HG03457 (cell line): ENCODE results near the gene SORCS2.

Experiments used
- ATAC-seq: cut with Tn5 transposase; IDR thresholded peaks from one replicate; pipeline ENCODE4 v1.9.1; 2021; ENCODE audit warnings: moderate number of reproducible peaks; ENCODE audit not compliant: unreplicated experiment

The SORCS2 gene

GRCh38 chr4:7185487-7186030, 6.8 kb upstream of the SORCS2 start:
- ATAC-seq: no peak

DNA sequence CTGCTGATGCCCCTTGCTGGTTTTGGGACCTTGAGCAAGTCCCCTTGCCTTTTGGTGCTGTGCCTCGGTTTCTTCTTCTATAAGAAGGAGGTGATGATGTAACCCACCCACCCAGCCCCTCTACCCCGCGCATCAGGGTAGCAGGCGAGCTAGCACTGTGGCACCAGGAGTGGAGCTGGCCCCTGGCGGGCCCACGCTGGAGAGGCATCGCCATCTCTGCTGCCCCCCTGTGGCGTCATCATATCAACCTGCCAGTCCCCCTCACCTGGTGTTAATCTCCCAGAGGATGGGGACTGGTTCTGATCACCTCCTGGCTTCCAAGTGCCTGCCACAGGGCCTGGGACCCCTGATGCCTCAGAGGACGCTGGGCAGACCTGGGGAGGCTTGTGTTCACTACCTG, 6.3 kb upstream of the SORCS2 start:
- ATAC-seq: no peak

GRCh38 chr4:7186516-7187167, 5.7 kb upstream of the SORCS2 start:
- no peak for ATAC-seq

GRCh38 chr4:7187168-7187535, 5.2 kb upstream of the SORCS2 start:
- ATAC-seq: no peak

GRCh38 chr4:7187691-7188090, 4.6 kb upstream of the SORCS2 start:
- no peak for ATAC-seq

DNA sequence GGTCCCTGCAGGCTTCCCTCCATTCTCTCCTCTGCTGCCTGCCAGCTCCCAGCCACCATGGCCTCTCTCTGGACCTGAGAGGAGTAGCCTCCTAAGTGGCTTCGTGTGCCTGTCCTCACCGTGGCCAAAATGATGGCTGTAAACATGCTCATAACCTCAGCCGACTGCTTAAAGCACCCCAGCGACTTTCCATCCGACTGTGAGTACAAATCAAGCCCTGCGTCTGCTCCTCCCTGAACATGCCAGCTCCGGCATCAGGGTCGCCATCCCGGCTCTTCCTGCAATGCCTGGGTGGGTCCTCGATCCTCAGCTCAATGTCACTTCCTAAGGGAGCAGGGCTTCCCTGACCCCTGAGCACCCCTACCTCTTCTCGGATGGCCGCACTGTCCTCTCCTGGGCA, 3.3 kb upstream of the SORCS2 start:
- ATAC-seq: no peak

DNA sequence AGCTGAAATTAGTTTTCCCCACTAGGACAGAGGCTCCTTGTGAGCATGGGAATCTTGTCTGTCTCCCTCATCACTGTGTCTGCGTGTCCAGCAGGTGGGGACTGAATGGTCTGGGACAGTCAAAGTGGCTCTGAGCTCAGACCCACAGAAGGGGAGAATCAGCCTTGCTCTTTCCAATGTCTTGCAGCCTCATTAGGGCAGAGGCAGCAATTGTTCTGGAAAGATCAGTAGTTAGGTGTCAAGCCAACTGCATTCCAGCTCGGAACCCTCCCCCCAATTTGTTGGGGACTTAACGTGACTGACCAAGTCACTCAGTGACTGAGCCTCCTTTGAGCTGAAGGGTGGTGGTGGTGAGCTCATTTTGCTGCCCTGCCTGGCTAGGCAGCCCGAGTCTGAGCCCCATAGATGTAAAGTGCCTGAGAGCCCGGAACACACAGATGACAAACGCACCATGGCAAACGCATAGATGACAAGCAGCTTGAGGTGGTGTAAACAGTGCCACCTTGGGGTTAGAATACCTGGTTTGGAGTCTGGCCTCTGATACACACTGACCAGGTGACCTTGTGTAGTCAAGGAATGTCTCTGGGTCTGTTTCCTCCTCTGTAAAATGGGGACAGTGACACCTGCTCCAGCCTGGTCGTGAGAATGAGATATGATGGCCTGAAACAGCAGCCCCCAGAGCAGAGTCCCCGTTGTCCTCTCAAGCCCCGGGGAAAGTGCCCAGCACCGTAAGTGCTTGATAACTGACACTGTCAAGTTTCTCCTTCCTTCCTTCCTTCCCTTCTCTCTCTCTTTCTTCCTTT, 2.7 kb upstream of the SORCS2 start:
- ATAC-seq: no peak

GRCh38 chr4:7190278-7190594, 2.1 kb upstream of the SORCS2 start:
- no peak for ATAC-seq

DNA sequence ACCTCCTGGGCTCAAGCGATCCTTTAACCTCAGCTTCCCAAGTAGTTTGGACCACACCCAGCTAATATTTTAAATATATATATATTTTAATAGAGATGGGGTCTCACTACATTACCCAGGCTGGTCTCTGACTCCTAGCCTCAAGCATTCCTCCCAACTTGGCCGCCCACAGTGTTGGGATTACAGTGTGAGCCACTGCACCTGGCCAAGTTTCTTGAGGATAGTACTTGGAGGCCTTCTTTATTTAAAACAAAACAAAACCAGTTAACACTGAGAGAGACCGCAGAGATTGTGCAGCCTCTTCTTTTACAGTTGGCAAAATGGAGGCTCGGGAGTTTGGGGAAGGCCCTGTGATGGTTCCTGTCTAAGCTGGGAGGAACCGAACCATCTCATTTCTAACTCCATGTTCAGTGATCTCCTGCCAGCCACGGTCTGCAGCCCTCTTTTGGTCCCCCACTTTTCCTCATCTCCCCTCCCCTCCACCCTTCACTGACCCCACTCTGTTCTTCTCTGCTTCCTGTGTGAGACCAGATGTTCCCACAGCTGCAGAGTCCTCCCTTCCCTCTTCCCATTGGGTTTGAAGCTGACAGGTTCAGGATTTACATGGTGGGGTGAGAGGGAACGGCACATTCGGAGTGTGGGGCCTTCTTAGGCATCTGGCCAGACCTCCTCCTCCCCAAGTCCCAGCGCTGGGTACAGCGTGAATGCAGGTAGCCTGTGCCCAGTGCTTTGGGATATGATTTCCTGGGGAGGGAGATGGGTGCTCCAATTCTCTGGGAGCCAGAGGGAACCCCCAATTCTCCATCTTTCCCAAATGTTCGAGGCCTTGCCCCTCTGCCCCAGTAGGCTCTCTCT, 1.4 kb upstream of the SORCS2 start:
- ATAC-seq: no peak

GRCh38 chr4:7191546-7192251, 639 bp upstream of the SORCS2 start:
- ATAC-seq: no peak

- ATAC-seq: no peak
These were observed 956 bp downstream of the SORCS2 start for GRCh38 chr4:7193030-7193958.

GRCh38 chr4:7194251-7195140, 2.2 kb downstream of the SORCS2 start:
- no peak for ATAC-seq

GRCh38 chr4:7195141-7195515, 2.8 kb downstream of the SORCS2 start:
- ATAC-seq: no peak

- ATAC-seq: no peak
These were observed 3.4 kb downstream of the SORCS2 start for GRCh38 chr4:7195546-7196287.

DNA sequence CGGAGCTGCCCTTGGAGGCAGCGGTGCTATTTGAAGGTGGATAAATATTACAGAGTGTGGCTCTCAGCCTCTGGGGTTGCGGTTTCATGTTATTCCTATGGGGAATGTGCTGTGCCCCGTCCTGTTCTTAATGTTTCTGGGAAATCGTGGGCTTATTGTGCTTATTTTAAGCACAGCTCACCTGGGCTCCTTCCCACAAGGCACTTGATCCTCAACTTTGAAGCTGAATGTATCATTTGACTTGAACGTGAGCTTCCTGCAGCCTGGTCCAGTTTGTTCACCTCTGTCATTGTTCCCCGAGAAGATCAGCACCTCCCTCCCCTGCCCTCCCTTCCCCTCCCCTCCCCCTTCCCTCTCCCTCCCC, 3.9 kb downstream of the SORCS2 start:
- ATAC-seq: no peak

DNA sequence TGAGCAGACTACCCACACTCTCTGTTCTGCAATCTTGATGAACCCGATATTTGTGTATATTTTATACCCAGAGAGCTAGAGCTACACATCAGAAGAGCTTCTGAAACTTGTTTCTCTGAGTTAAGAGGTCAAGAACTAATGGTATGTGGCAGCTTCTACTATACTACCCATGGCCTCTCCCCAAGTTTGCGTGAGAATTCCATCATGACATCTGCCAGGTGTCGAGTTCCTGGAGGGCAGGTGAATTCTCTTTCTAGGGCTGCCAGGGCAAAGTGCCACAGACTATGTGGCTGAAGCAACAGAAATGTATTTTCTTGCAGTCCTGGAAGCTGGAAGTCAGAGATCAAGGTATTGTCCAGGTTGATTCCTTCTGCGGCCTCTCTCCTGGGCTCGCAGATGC, 4.4 kb downstream of the SORCS2 start:
- ATAC-seq: no peak

DNA sequence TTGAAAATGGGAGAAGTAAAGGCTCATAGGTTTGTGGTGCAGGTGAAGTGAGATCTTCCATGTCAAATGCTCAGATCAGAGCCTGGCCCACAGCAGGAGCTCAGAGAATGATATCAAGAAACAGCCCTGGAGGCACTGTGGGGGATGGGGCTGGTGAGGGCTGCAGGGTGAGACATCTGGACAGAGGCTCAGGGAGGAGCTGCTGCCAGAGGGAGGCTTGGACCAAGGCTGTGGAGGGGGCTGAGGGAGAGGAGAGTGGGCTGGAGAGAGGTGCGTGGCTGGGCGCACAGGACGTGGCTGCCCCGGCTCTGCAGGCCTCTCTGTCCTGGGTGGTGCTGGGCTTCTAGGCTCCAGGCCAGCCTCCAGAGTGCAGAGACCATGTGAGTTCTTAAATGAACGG, 5.6 kb downstream of the SORCS2 start:
- ATAC-seq: no peak

- ATAC-seq: no peak
These were observed 6.2 kb downstream of the SORCS2 start for GRCh38 chr4:7198440-7199128.
